ENCODE results near the gene TTC33. TPM values are rescaled to one million over a fixed set of nuclear protein-coding genes. Genes with fewer than 3 reads are reported as not detected.
A peak's percentile ranks its signal among the peaks of the same experiment; 100 is the strongest.

Gene TTC33
- total RNA-seq, 1 donor from 2014 or later: 20.1 TPM

DNA sequence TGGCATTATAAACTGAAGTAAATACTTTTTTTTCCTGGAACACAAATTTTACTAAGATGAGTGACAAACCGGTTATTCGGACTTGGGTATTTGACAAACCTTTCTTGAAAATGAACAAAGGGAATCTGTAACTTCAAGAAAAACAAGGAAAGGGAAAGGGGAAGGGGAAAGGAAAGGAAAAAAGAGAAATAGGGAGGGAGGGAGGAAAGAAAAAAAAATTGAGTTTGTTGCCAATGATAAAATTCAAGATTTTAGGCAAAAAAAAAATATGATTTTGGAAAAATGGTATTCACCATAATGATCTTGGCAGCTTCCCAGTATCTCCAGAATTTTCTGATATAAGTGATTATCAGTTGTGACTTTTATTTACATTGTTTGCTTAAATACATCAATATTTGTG is 1.6 kb upstream of the TTC33 start:
- H3K4me1 Mint-ChIP-seq: peaks cover 2% of the 10 kb centered on the region
- peaks cover under 1% of the 10 kb centered on the region for H3K9me3 Mint-ChIP-seq
- H3K4me3 Mint-ChIP-seq: no peak overlapping the region
- TF ChIP-seq, protein P1, sequence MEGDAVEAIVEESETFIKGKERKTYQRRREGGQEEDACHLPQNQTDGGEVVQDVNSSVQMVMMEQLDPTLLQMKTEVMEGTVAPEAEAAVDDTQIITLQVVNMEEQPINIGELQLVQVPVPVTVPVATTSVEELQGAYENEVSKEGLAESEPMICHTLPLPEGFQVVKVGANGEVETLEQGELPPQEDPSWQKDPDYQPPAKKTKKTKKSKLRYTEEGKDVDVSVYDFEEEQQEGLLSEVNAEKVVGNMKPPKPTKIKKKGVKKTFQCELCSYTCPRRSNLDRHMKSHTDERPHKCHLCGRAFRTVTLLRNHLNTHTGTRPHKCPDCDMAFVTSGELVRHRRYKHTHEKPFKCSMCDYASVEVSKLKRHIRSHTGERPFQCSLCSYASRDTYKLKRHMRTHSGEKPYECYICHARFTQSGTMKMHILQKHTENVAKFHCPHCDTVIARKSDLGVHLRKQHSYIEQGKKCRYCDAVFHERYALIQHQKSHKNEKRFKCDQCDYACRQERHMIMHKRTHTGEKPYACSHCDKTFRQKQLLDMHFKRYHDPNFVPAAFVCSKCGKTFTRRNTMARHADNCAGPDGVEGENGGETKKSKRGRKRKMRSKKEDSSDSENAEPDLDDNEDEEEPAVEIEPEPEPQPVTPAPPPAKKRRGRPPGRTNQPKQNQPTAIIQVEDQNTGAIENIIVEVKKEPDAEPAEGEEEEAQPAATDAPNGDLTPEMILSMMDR (IDR thresholded peaks at IDR 0.05; ENCODE audit: unreplicated experiment): no peak
- no peaks in the 10 kb centered on the region for H3K27me3 Mint-ChIP-seq (ENCODE audit: low read depth)
- peaks cover 7% of the 10 kb centered on the region for H3K36me3 Mint-ChIP-seq
- DNase-seq (ENCODE audit: low spot score in 2 of 2, unreplicated experiment in 2 of 2): no peak
- no peak overlapping the region for H3K27ac Mint-ChIP-seq

DNA sequence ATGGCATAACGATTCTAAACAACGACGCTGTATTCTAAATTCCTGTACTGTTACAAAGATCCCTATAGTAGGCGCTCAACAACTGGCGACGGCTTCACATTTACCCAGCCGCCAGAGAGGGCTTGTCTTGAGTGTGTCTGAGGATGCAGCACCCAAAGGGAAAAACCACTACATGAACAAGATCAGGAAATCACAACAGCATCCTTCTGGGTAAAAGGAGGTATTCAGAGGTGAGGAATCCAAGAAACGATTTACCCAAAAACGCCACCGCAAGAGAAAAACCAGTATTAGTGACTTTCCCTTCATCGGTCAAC is 711 bp downstream of the TTC33 start:
- no peak overlapping the region for H3K4me3 Mint-ChIP-seq

DNA sequence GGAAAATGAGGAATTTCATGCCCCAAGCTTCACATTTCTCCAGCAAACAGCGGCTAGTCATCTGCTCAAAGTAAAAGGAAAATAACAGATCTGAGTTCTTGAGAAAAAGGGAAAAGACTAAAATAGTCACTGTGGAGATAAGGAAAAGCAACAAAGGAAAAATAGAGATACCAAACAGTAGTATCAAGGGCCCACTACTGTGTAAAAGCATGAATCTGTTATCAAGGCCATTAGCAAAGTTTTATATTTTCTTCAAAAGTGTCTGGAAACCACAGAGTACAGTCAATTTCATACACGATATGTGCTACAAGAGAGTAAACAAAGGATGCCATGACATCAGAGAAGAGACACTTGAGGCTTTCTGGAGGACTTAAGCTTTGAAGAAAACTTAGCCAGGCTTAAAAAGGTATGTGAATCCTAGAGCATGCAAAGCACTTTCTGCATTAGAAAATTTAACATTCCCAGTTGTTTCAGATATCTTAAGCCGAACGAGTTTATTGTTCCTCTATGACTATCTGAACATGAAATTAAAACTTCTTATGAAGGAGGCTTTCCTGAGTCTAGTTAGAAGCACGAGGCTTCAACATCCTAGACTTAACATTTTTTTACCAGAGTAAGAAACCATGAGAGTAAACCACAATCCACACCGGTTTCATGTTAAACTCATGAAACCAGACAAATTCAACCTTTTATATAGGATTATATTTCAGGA is 1.2 kb downstream of the TTC33 start:
- Mint-ChIP-seq H3K36me3 (peaks cover 26% of the 10 kb centered on the region), H3K9me3 (peaks cover 18% of the 10 kb centered on the region), H3K4me1 (peaks cover 2% of the 10 kb centered on the region), H3K27ac (no peak overlapping the region), H3K27me3 (ENCODE audit: low read depth) (no peaks in the 10 kb centered on the region), H3K4me3 (no peak overlapping the region)
- TF ChIP-seq, protein P1 (IDR thresholded peaks at IDR 0.05; ENCODE audit: unreplicated experiment): no peak
- DNase-seq (ENCODE audit: low spot score in 2 of 2, unreplicated experiment in 2 of 2): no peak

More for the DNA sequence above, 711 bp downstream of the TTC33 start:
- no peaks in the 10 kb centered on the region for H3K27me3 Mint-ChIP-seq (ENCODE audit: low read depth)
- peaks cover 26% of the 10 kb centered on the region for H3K36me3 Mint-ChIP-seq
- H3K9me3 Mint-ChIP-seq: peaks cover 18% of the 10 kb centered on the region
- TF ChIP-seq, protein P1 (IDR thresholded peaks at IDR 0.05; ENCODE audit: unreplicated experiment): no peak
- DNase-seq (ENCODE audit: low spot score in 2 of 2, unreplicated experiment in 2 of 2): peak in 1 of 2 experiments; percentile 54
- H3K27ac Mint-ChIP-seq: no peak overlapping the region
- peaks cover 2% of the 10 kb centered on the region for H3K4me1 Mint-ChIP-seq

DNA sequence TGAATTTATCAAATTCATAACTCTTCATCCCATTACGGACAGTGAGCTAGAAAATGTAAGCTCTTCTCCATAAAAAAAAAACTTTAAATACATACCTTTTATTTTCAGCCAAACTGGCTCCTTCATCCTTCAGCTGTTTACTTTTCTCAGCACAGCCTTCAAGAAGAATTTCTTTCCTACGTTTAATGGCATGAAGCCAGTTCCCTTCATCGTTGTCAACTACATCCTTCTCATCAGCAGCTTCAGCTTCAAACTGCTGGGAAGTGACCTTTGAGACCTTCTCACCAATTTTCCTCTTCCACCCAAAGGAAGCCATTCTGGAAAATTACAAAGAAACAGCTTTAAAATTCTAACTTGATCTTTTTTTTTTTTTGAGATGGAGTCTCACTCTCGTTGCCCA is 9.1 kb downstream of the TTC33 start:
- peaks cover 7% of the 10 kb centered on the region for H3K4me1 Mint-ChIP-seq
- H3K36me3 Mint-ChIP-seq: peaks cover 29% of the 10 kb centered on the region
- H3K27me3 Mint-ChIP-seq (ENCODE audit: low read depth): no peaks in the 10 kb centered on the region
- no peak overlapping the region for H3K4me3 Mint-ChIP-seq
- TF ChIP-seq, protein P1 (IDR thresholded peaks at IDR 0.05; ENCODE audit: unreplicated experiment): no peak
- H3K9me3 Mint-ChIP-seq: peaks cover 11% of the 10 kb centered on the region
- DNase-seq (ENCODE audit: low spot score in 2 of 2, unreplicated experiment in 2 of 2): no peak
- no peak overlapping the region for H3K27ac Mint-ChIP-seq

DNA sequence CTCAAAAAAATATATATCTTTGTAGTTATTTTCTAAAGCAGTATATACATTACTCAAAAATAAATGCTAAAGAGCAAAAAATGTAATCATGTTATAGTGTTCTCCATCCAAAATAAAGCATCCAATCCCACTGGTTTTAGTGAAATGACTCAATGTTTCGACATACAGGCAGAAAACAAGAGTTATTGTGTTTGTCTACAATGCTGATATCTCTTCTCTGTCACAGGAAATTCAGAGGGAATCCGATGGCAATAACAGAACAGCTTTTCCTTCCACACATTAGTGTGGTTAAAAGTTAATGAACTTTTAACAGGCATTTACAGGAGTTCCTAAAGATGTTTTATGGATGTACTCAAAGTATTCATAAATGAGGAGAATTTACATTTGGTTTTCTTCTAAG is 12.0 kb downstream of the TTC33 start:
- no peak overlapping the region for H3K4me3 Mint-ChIP-seq
- H3K27ac Mint-ChIP-seq: no peak overlapping the region
- H3K36me3 Mint-ChIP-seq: peaks cover 38% of the 10 kb centered on the region
- TF ChIP-seq, protein P1 (IDR thresholded peaks at IDR 0.05; ENCODE audit: unreplicated experiment): no peak
- H3K9me3 Mint-ChIP-seq: peaks cover 18% of the 10 kb centered on the region
- peaks cover 6% of the 10 kb centered on the region for H3K4me1 Mint-ChIP-seq
- no peaks in the 10 kb centered on the region for H3K27me3 Mint-ChIP-seq (ENCODE audit: low read depth)
- DNase-seq (ENCODE audit: low spot score in 2 of 2, unreplicated experiment in 2 of 2): no peak
